ENCODE measurements around the gene CAPN12.

CAPN12 gene

GRCh38 chr19:38693380-38694223, 50.7 kb downstream of the CAPN12 start:
- no peak for DNase-seq (ENCODE audit: low read depth)

GRCh38 chr19:38692458-38693379, 51.6 kb downstream of the CAPN12 start:
- no peak for DNase-seq (ENCODE audit: low read depth)

GRCh38 chr19:38691938-38692457, 52.3 kb downstream of the CAPN12 start:
- DNase-seq (ENCODE audit: low read depth): no peak

- DNase-seq (ENCODE audit: low read depth): no peak
These were observed 53.4 kb downstream of the CAPN12 start for GRCh38 chr19:38690832-38691231.

GRCh38 chr19:38690146-38690545, 54.1 kb downstream of the CAPN12 start:
- DNase-seq (ENCODE audit: low read depth): no peak

GRCh38 chr19:38687837-38688378, 56.4 kb downstream of the CAPN12 start:
- no peak for DNase-seq (ENCODE audit: low read depth)

GRCh38 chr19:38686530-38686888, 57.8 kb downstream of the CAPN12 start:
- peak; percentile 13 for DNase-seq (ENCODE audit: low read depth)

- DNase-seq (ENCODE audit: low read depth): no peak
These were observed 58.4 kb downstream of the CAPN12 start for GRCh38 chr19:38685666-38686529.

GRCh38 chr19:38684862-38685665, 59.2 kb downstream of the CAPN12 start:
- no peak for DNase-seq (ENCODE audit: low read depth)

- no peak for DNase-seq (ENCODE audit: low read depth)
These were observed 60.0 kb downstream of the CAPN12 start for GRCh38 chr19:38684078-38684861.

- peak; percentile 20 for DNase-seq (ENCODE audit: low read depth)
These were observed 60.7 kb downstream of the CAPN12 start for GRCh38 chr19:38683393-38684077.

GRCh38 chr19:38682872-38683392, 61.3 kb downstream of the CAPN12 start:
- no peak for DNase-seq (ENCODE audit: low read depth)

GRCh38 chr19:38682195-38682867, 61.9 kb downstream of the CAPN12 start:
- no peak for DNase-seq (ENCODE audit: low read depth)
